Cardiac ventricle fibroblast (primary cell): Measurements from ENCODE around the gene CENPT. TPM values are rescaled to one million over a fixed set of nuclear protein-coding genes. Genes with fewer than 3 reads are reported as not detected.

ENCODE experiments used
- total RNA-seq: library from RNA; depleted of rRNA; stranded (reverse); fragments of >200 nt; gene quantifications from 2 replicates; pipeline ENCODE4 v1.2.3, GENCODE V29; 2015

The CENPT gene
- 22.8 and 25.8 TPM in 2 replicates for total RNA-seq

DNA sequence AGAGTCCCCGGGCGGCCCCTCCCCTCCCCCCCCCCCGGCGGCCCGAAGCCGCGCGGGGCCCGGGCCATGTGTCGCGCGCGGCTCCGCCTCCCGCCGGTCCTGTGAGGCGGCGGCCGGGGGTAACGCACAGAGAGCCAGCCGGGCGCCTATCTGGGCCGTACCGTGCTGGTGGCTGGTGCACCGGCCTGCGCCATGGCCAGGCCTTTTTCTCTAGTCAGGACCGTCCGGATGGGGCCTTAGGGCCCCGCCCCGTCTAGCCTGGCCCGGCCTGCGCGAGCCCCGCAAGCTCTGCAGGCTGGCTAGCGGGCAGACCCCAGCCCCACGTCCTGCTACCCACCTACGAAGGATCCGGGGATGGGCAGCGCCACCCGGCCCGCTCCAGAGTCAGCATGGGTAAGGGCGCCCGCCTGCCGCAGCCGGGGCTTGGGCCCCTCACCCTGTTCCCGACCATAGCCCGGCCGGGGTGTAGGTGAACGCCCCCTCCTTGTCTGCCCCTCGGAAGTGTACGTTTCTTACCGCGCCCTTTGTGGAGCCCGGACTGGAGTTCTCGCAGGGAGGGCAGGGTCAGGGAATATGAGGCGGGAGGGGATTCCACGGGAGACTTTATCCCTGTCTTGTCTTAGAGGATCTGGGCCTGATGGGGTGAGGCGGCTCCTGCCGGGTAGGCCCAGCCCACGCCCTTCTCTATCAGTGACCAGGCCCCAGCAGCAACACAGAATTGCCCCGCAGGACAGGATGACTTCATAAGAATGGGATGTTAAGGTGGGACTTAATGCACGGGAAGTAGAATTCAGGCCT is at the start of gene CENPT:
Gene CENPT (minus strand): TSS at position 630 of the 798 bp plus-strand sequence. CDS start 13,834 bp downstream, outside the sequence.

GRCh38 chr16:67892899-67893742 is 45.6 kb upstream of the CENPT start, which contains the start of gene PSKH1:
PSKH1 (plus strand) TSS chr16:67893254; CDS start chr16:67908750, 15,496 bp downstream.

GRCh38 chr16:67884684-67885083 is 37.2 kb upstream of the CENPT start, which contains the start of gene NRN1L:
NRN1L (plus strand) TSS chr16:67884885; CDS start chr16:67884904, 19 bp downstream.

GRCh38 chr16:67872631-67873434 is 25.3 kb upstream of the CENPT start, which contains the start of gene EDC4:
EDC4 (plus strand) TSS chr16:67873052; CDS start chr16:67873262, 210 bp downstream.

GRCh38 chr16:67846320-67847063 is 1.0 kb downstream of the CENPT start, which contains the start of gene NUTF2:
NUTF2 (plus strand) TSS chr16:67846933; CDS start chr16:67865131, 18,198 bp downstream.

GRCh38 chr16:67841816-67842508 is 5.5 kb downstream of the CENPT start, which contains the start of gene THAP11:
THAP11 (plus strand) TSS chr16:67842320; CDS start chr16:67842555, 235 bp downstream.

DNA sequence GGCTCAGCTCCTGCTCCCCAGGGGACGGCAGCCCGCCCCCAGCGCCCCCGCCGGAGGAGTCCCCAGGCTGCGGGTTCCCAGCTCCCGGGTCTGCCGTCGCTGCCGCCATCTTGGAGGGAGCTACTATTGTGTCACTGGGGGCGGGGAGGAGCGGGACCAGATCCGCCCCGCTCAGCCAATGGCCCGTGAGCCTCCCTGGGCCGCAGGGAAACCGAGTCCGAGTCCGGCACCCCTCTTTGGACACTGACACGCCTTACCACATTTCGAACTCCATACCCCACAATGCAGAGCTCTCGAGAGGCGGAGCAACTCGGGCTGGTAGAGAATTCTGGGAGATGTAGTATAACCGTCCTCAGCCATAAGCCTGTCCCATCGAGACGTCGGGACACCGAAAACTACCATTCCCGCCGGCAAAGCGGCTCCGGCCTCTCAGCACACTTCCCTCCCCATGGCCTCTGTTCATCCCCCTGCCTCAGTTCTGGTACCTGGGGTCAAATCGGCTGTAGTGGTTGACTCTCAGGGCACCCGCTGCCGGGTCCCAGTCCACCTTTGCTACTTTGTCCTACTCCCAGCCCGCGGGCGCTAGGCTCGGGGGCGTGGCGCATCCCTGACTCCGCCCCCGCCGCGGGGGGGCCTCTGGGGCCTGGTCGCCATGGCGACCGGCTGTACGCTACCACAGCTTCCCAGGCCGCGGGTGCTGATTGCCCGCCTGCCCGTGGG is 40.9 kb downstream of the CENPT start, which contains the start of the genes RANBP10 and TSNAXIP1:
Gene RANBP10 (minus strand): TSS at position 133 of the 720 bp plus-strand sequence. CDS start 24 bp downstream, at position 109.
Gene TSNAXIP1 (plus strand): TSS at position 462 of the 720 bp plus-strand sequence. CDS start 261 bp downstream, outside the sequence.

Other genes starting within 250 kb of the CENPT start
- 0.05 and 1.5 TPM in 2 replicates for gene CARMIL2, start 202.5 kb downstream of the CENPT start, total RNA-seq
- gene ACD, start 187.4 kb downstream of the CENPT start, total RNA-seq = 12.9 and 15.7 TPM in 2 replicates
- 0.39 and 0.44 TPM in 2 replicates for gene PARD6A, start 186.7 kb downstream of the CENPT start, total RNA-seq
- gene ENKD1, start 180.9 kb downstream of the CENPT start, total RNA-seq = 10.4 and 11.9 TPM in 2 replicates
- 2.4 and 12.9 TPM in 2 replicates for gene C16orf86, start 180.9 kb downstream of the CENPT start, total RNA-seq
- 8.5 and 11.8 TPM in 2 replicates for gene GFOD2, start 128.4 kb downstream of the CENPT start, total RNA-seq
- gene RANBP10, start 41.1 kb downstream of the CENPT start, total RNA-seq = 5.7 and 5.8 TPM in 2 replicates
- 0.15 and 0.62 TPM in 2 replicates for gene TSNAXIP1, start 40.8 kb downstream of the CENPT start, total RNA-seq
- 36.1 and 45.9 TPM in 2 replicates for gene THAP11, start 5.4 kb downstream of the CENPT start, total RNA-seq
- gene NUTF2, start 760 bp downstream of the CENPT start, total RNA-seq = 65.6 and 89.6 TPM in 2 replicates
- 18.2 and 35.9 TPM in 2 replicates for gene EDC4, start 25.4 kb upstream of the CENPT start, total RNA-seq
- gene NRN1L, start 37.2 kb upstream of the CENPT start, total RNA-seq = not detected in 2 replicates
- 21.5 and 24.1 TPM in 2 replicates for gene PSKH1, start 45.6 kb upstream of the CENPT start, total RNA-seq
- 0.62 TPM in 1 of 2 replicates, not detected in the other for gene CTRL, start 84.2 kb upstream of the CENPT start, total RNA-seq
- 42.9 and 45.7 TPM in 2 replicates for gene PSMB10, start 89.2 kb upstream of the CENPT start, total RNA-seq
- gene LCAT, start 96.4 kb upstream of the CENPT start, total RNA-seq = 8.5 and 8.9 TPM in 2 replicates
- gene SLC12A4, start 120.9 kb upstream of the CENPT start, total RNA-seq = 32.1 and 42.1 TPM in 2 replicates
- gene DPEP3, start 132.8 kb upstream of the CENPT start, total RNA-seq = not detected in 2 replicates
- gene DPEP2, start 151.8 kb upstream of the CENPT start, total RNA-seq = not detected in 2 replicates
- not detected in 2 replicates for gene DPEP2NB, start 168.2 kb upstream of the CENPT start, total RNA-seq
- gene DDX28, start 175.5 kb upstream of the CENPT start, total RNA-seq = 5.5 and 5.8 TPM in 2 replicates
- gene DUS2, start 175.6 kb upstream of the CENPT start, total RNA-seq = 4.6 and 4.9 TPM in 2 replicates
- 15.7 and 18.8 TPM in 2 replicates for gene NFATC3, start 237.7 kb upstream of the CENPT start, total RNA-seq